IMR-90 (cell line): ENCODE data around the gene SIRPD. TPM values are rescaled to one million over a fixed set of nuclear protein-coding genes. Genes with fewer than 3 reads are reported as not detected.

Experiments
- ATAC-seq: fragments of 200-7000 bp; cut with Tn5 transposase; 2 replicates; pipeline ENCODE4 v1.9.1; 2020; ENCODE audit warnings: low read depth, mild to moderate bottlenecking, moderate library complexity
- BruUV-seq: library from RNA; stranded (reverse); fragments of 400-500 nt; replicated peaks from 2 replicates; lab custom pipeline; 2021; lab: Mats Ljungman, UMichigan
- CTCF ChIA-PET: fragments of 300-600 bp; formaldehyde crosslinking; extraction: SDS; loops from one replicate; lab custom pipeline; 2021; ENCODE audit warnings: antibody characterized with exemption; lab: Yijun Ruan, JAX
- POLR2A ChIA-PET: fragments of 300-600 bp; sonication (Branson Sonifier 250); formaldehyde crosslinking; loops from one replicate; lab custom pipeline; 2022; ENCODE audit warnings: antibody characterized with exemption; ENCODE audit not compliant: unreplicated experiment; lab: Charles Lee
- DNase-seq: peaks from one replicate; pipeline ENCODE4 v3.0.0; 2013
- H2AFZ ChIP-seq: replicated peaks from 2 replicates; pipeline ENCODE3; 2013; ENCODE audit warnings: low read length, mild to moderate bottlenecking; ENCODE audit not compliant: poor library complexity
- H2AK5ac ChIP-seq: 2 replicates; pipeline ENCODE4 v1.6.1; 2013; ENCODE audit warnings: low read depth, low read length, inconsistent platforms
- H2AK9ac ChIP-seq: replicated peaks from 2 replicates; pipeline ENCODE3; 2013; ENCODE audit warnings: mild to moderate bottlenecking, low read depth, low read length, moderate library complexity; ENCODE audit not compliant: poor library complexity
- H2BK120ac ChIP-seq: 2 replicates; pipeline ENCODE4 v1.6.1; 2013; ENCODE audit warnings: low read depth, low read length, inconsistent platforms
- H2BK15ac ChIP-seq: 3 replicates; pipeline ENCODE4 v1.6.1; 2013; ENCODE audit warnings: low read depth, low read length, inconsistent platforms
- H2BK20ac ChIP-seq: 2 replicates; pipeline ENCODE4 v1.6.1; 2013; ENCODE audit warnings: low read depth, mild to moderate bottlenecking, inconsistent platforms, low read length, moderate library complexity
- H2BK5ac ChIP-seq: 2 replicates; pipeline ENCODE4 v1.6.1; 2013; ENCODE audit warnings: mild to moderate bottlenecking, low read depth, low read length, inconsistent platforms; ENCODE audit not compliant: poor library complexity, severe bottlenecking
- H3K14ac ChIP-seq: replicated peaks from 2 replicates; pipeline ENCODE4 v1.6.1; 2013; ENCODE audit warnings: low read depth, low read length, inconsistent platforms
- H3K18ac ChIP-seq: 2 replicates; pipeline ENCODE4 v1.6.1; 2013; ENCODE audit warnings: low read depth, low read length, control low read depth
- H3K23ac ChIP-seq: 2 replicates; pipeline ENCODE4 v1.6.1; 2013; ENCODE audit warnings: low read depth, low read length, inconsistent platforms
- H3K27ac ChIP-seq: 2 replicates; pipeline ENCODE4 v1.5.1; 2013; ENCODE audit warnings: mild to moderate bottlenecking, control low read depth, low read length; ENCODE audit not compliant: insufficient read depth
- H3K27me3 ChIP-seq: 2 replicates; pipeline ENCODE4 v1.6.1; 2013; ENCODE audit warnings: low read length; ENCODE audit not compliant: control insufficient read depth, insufficient read depth
- H3K36me3 ChIP-seq: 2 replicates; pipeline ENCODE4 v1.6.1; 2013; ENCODE audit warnings: low read length, mixed read lengths; ENCODE audit not compliant: control insufficient read depth, insufficient read depth
- H3K4ac ChIP-seq: 2 replicates; pipeline ENCODE4 v1.6.1; 2013; ENCODE audit warnings: low read depth, low read length, inconsistent platforms
- H3K4me1 ChIP-seq: 2 replicates; pipeline ENCODE4 v1.6.1; 2013; ENCODE audit warnings: low read length, mixed read lengths; ENCODE audit not compliant: control insufficient read depth, insufficient read depth
- H3K4me2 ChIP-seq: 2 replicates; pipeline ENCODE4 v1.6.1; 2013; ENCODE audit warnings: low read depth, mild to moderate bottlenecking, control low read depth, low read length, moderate library complexity
- H3K4me3 ChIP-seq: 2 replicates; pipeline ENCODE4 v1.5.1; 2013; ENCODE audit warnings: low read depth, mild to moderate bottlenecking, control low read depth, low read length, moderate library complexity; ENCODE audit not compliant: insufficient read depth
- H3K56ac ChIP-seq: 2 replicates; pipeline ENCODE4 v1.6.1; 2013; ENCODE audit warnings: low read length, inconsistent platforms; ENCODE audit not compliant: insufficient read depth; ENCODE audit errors: extremely low read depth
- H3K79me1 ChIP-seq, 2 experiments: 2 replicates each; pipeline ENCODE4 v1.6.1; 2013; ENCODE audit warnings: low read length in 2 of 2, inconsistent platforms in 1 of 2, low read depth in 1 of 2
- H3K9ac ChIP-seq: 2 replicates; pipeline ENCODE4 v1.6.1; 2013; ENCODE audit warnings: low read depth, low read length, control low read depth
- H3K9me1 ChIP-seq: 2 replicates; pipeline ENCODE4 v1.6.1; 2013; ENCODE audit warnings: low read length, inconsistent platforms; ENCODE audit not compliant: insufficient read depth
- H3K9me3 ChIP-seq: 2 replicates; pipeline ENCODE4 v1.6.1; 2013; ENCODE audit warnings: low read length; ENCODE audit not compliant: control insufficient read depth, insufficient read depth
- H4K20me1 ChIP-seq: 2 replicates; pipeline ENCODE4 v1.6.1; 2013; ENCODE audit warnings: low read length, inconsistent platforms; ENCODE audit not compliant: insufficient read depth
- H4K5ac ChIP-seq: 2 replicates; pipeline ENCODE4 v1.6.1; 2013; ENCODE audit warnings: mild to moderate bottlenecking, low read depth, low read length, control low read depth
- H4K8ac ChIP-seq, 2 experiments: 2 replicates each; pipeline ENCODE4 v1.6.1; 2013; ENCODE audit warnings: low read depth in 2 of 2, low read length in 2 of 2, control low read depth in 1 of 2, inconsistent platforms in 1 of 2
- H4K91ac ChIP-seq: 2 replicates; pipeline ENCODE4 v1.6.1; 2013; ENCODE audit warnings: low read depth, low read length, inconsistent platforms; ENCODE audit not compliant: insufficient read depth
- SMC3 ChIP-seq: fragments of 150-350 bp; IDR thresholded peaks from 2 replicates; pipeline ENCODE4 v1.6.1; 2016; ENCODE audit warnings: low read depth, mild to moderate bottlenecking, antibody characterized with exemption, low read length, moderate library complexity
- WGBS, 2 experiments: methylation state at CpG; one replicate each; pipeline versions ENCODE4 v1.1.5 to v1.1.7; 2013; ENCODE audit warnings: missing lambda C conversion rate in 2 of 2; ENCODE audit not compliant: insufficient read length in 1 of 2; ENCODE audit errors: extremely low coverage in 2 of 2; 5-methylcytosine and 5-hydroxymethylcytosine counted together
- dilution Hi-C: fragments of 300-500 bp; cut with HindIII; formaldehyde crosslinking; loops from one replicate; pipeline ENCODE4 v1.14.3; 2018; ENCODE audit warnings: low sequenced_read_pairs; ENCODE audit not compliant: unreplicated experiment
- in situ Hi-C: fragments of 300-500 bp; cut with MboI; formaldehyde crosslinking; loops from 3 replicates; pipeline ENCODE4 v1.14.3; 2019; ENCODE audit warnings: low sequenced_read_pairs, inconsistent platforms, mixed read lengths
- intact Hi-C: fragments of 100-400 bp; cut with micrococcal nuclease; formaldehyde crosslinking; loops from 2 replicates; pipeline ENCODE4 v1.10.0; 2022
- polyA plus RNA-seq, 3 experiments: library from polyadenylated mRNA; depleted of rRNA; stranded (reverse); fragments of >200 nt; gene quantifications; 2 replicates each; pipeline ENCODE4 v1.2.3, GENCODE V29; 2012; ENCODE audit warnings: low replicate concordance in 1 of 3
- total RNA-seq: library from RNA; depleted of rRNA; stranded (reverse); fragments of >200 nt; gene quantifications from 2 replicates; pipeline ENCODE4 v1.2.3, GENCODE V29; 2012

SIRPD gene
- total and polyA plus RNA-seq, 2 of the 4 experiments (the other 2 are of a cell fraction): not detected

- H3K27me3 ChIP-seq: peaks cover 14% of the 10 kb centered on the region
- TF ChIP-seq SMC3: no peak
- H3K36me3 ChIP-seq: no peaks in the 10 kb centered on the region
- H3K4ac ChIP-seq: no peak overlapping the region
- no peak overlapping the region for H3K56ac ChIP-seq
- no peaks in the 10 kb centered on the region for H3K9me1 ChIP-seq
- no peak overlapping the region for H2AK9ac ChIP-seq
- no peak overlapping the region for H3K4me2 ChIP-seq
- no peak overlapping the region for H3K14ac ChIP-seq
- no peak overlapping the region for H2BK20ac ChIP-seq
- H3K18ac ChIP-seq: no peak overlapping the region
- no peak overlapping the region for H3K4me3 ChIP-seq
- no peak overlapping the region for H3K27ac ChIP-seq
- no CpG with 5 or more reads among the region's 2 CpGs for WGBS, 2 experiments
- no peak overlapping the region for H2BK5ac ChIP-seq
- H2AK5ac ChIP-seq: no peak overlapping the region
- H3K9me3 ChIP-seq: no peaks in the 10 kb centered on the region
- intact Hi-C loops: no loop called here
- no peak overlapping the region for H4K91ac ChIP-seq
- in situ Hi-C loops: no loop called here
- ATAC-seq (no peak), DNase-seq (no peak)
- H2BK15ac ChIP-seq: no peak overlapping the region
- H4K20me1 ChIP-seq: no peaks in the 10 kb centered on the region
- H3K23ac ChIP-seq: no peak overlapping the region
- no peak overlapping the region for H4K5ac ChIP-seq
- dilution Hi-C loops: no loop called here
- no peak overlapping the region for H4K8ac ChIP-seq
- H3K9ac ChIP-seq: no peak overlapping the region
- POLR2A ChIA-PET: no interaction called here
- no TSS peak for BruUV-seq
- no peak overlapping the region for H2BK120ac ChIP-seq
- H3K4me1 ChIP-seq: no peaks in the 10 kb centered on the region
- H3K79me1 ChIP-seq: no peaks in the 10 kb centered on the region
- no peak overlapping the region for H2AFZ ChIP-seq
- CTCF ChIA-PET: interaction anchor here (0.6 to 1.7 kb wide), 3 partner anchors 16 to 273 kb away, joined by 3 to 5 read pairs (median 3); no protein-coding TSS in a partner anchor
Measured at GRCh38 chr20:1486566-1486965, 70.9 kb downstream of the SIRPD start.
